ENCODE measurements around the gene SH2D1A.

DNA sequence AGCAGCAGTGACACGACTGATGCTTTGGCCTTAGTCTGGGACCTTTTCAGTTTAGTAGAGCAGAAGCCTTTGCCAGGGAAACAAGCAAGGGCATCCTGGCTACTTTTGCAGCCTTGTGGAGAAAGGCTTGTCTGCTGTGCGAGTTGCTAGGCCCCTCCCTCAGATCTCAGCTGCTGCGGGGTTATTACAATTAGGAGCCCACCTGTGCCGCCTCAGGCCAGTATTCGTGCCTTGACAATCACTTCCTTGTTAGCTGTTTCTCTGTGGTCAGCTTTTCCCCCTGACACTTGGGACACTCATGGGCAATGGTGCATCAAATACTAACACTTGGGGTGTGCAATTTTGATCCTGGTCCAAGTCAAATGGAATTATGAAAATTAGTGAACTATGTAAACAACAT, 67.9 kb downstream of the SH2D1A start:
- TF ChIP-seq MTA2 (IDR thresholded peaks at IDR 0.05; ENCODE audit: low read depth) (no peak), FOS (IDR thresholded peaks at IDR 0.05; ENCODE audit: borderline replicate concordance, extremely low read depth, insufficient read length) (no peak)
- TF ChIP-seq, protein P1, sequence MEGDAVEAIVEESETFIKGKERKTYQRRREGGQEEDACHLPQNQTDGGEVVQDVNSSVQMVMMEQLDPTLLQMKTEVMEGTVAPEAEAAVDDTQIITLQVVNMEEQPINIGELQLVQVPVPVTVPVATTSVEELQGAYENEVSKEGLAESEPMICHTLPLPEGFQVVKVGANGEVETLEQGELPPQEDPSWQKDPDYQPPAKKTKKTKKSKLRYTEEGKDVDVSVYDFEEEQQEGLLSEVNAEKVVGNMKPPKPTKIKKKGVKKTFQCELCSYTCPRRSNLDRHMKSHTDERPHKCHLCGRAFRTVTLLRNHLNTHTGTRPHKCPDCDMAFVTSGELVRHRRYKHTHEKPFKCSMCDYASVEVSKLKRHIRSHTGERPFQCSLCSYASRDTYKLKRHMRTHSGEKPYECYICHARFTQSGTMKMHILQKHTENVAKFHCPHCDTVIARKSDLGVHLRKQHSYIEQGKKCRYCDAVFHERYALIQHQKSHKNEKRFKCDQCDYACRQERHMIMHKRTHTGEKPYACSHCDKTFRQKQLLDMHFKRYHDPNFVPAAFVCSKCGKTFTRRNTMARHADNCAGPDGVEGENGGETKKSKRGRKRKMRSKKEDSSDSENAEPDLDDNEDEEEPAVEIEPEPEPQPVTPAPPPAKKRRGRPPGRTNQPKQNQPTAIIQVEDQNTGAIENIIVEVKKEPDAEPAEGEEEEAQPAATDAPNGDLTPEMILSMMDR (IDR thresholded peaks at IDR 0.05 in 2 of 3, conservative IDR thresholded peaks at IDR 0.05 in 1 of 3; ENCODE audit: control insufficient read depth in 2 of 3, extremely low read depth in 1 of 3, insufficient read depth in 1 of 3, low read depth in 3 of 3, low read length in 3 of 3) = no peak
